Measurements from ENCODE around the gene B3GNT7.

DNA sequence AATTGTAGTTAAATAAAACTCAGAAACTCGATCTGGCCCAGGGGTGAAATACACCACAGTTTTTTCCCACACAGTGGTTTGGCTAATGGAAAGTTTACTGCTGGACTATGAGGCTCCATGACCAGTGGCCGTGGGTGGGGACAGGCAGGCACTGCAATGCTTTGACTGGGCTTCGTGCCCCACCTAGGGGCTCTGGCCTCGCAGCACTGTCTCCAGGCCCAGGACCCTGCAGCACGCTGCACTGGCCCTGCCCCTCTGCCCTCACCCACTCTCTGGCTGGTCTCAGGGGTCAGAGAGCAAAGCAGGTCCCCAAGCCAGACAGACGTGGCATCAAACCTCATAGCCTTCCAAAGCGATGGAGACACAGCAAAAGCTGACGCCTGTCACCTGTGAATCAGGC, 13.4 kb upstream of the B3GNT7 start:
- TF ChIP-seq CTCF (IDR thresholded peaks at IDR 0.05) = no peak
- TF ChIP-seq POLR2A (IDR thresholded peaks at IDR 0.05) = no peak
- no peak for TF ChIP-seq EP300 (IDR thresholded peaks at IDR 0.05)
